Measurements from ENCODE around the gene SPRED2.

- no peak for TF ChIP-seq CTCF (IDR thresholded peaks at IDR 0.05)
- no peak for TF ChIP-seq POLR2AphosphoS5 (IDR thresholded peaks at IDR 0.05)
- no peak for TF ChIP-seq POLR2A (IDR thresholded peaks at IDR 0.05)
- TF ChIP-seq EP300 (IDR thresholded peaks at IDR 0.05), result no peak
Observed at GRCh38 chr2:65453916-65454315, 21.5 kb upstream of the SPRED2 start.

Data from stomach (tissue), 4 donors.